DMS114 treated with DMSO at 0.1 percent for 48 hours (cell line): ENCODE measurements around the gene CSE1L.
"Not testable (repeated sequence)": the region's sequence is repeated elsewhere in the genome, so short reads cannot be mapped to it uniquely, and the experiment has no call there.

Experiments
- DNase-seq: peaks from one replicate; lab custom pipeline; 2025; ENCODE audit not compliant: unreplicated experiment; lab: John Stamatoyannopoulos, UW

Gene CSE1L

GRCh38 chr20:49074521-49074920 is 28.4 kb downstream of the CSE1L start:
- DNase-seq = no peak

- no peak for DNase-seq
Observed at GRCh38 chr20:49078310-49078709, 32.2 kb downstream of the CSE1L start.

GRCh38 chr20:49082295-49082694 is 36.2 kb downstream of the CSE1L start:
- DNase-seq = not testable (repeated sequence)

GRCh38 chr20:49091104-49091503 is 45.0 kb downstream of the CSE1L start:
- no peak for DNase-seq

DNA sequence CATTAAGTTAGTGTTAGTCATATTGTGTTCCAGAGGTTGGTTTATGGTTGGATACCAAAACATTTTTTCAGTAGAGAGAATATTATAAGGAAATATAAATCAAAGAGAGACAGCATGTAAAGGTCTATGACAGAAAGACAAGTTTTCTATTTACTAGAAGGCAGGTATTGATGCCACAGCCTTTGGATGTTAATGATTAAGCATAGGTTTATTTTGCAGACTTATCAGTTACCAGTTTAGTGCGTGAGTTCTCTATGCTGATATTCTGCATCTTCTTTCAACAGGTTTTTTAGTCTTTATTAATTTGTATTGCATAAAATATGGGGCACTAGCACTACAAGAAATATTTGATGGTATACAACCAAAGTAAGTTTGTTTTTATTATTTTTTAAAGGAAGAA is 45.6 kb downstream of the CSE1L start:
- DNase-seq = no peak

GRCh38 chr20:49096203-49096730 is 50.2 kb downstream of the CSE1L start:
- no peak for DNase-seq

GRCh38 chr20:49097159-49097558 is 51.0 kb downstream of the CSE1L start:
- no peak for DNase-seq

DNA sequence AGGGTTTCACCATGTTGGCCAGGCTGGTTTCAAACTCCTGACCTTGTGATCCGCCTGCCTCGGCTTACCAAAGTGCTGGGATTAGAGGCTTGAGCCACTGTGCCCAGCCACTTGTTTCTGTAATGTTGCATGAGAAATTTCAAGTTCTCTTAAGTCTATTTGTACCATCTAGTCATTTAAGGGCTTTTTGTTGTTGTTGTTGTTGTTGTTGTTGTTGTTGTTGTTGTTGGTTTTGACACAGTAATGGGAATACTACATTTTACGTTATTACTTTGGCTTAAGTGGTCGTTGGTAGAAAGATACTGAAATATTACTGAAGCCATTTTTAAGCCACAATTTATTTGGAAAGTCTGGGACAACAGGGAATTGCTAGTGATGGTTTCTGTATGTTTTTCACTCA is 52.0 kb downstream of the CSE1L start:
- DNase-seq = no peak

GRCh38 chr20:49099011-49099410 is 52.9 kb downstream of the CSE1L start:
- DNase-seq = no peak

DNA sequence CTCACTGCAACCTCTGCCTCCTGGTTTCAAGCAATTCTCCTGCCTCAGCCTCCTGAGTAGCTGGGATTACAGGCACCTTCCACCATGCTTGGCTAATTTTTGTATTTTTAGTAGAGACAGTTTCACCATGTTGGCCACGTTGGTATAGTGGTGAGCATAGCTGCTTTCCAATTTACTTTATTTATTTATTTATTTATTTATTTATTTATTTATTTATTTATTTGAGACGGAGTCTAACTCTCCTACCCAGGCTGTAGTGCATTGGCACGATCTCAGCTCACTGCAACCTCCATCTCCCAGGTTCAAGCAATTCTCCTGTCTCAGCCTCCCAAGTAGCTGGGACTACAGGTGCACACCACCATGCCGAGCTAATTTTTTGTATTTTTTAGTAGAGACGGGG is 54.2 kb downstream of the CSE1L start:
- not testable (repeated sequence) for DNase-seq

GRCh38 chr20:49100972-49101371 is 54.9 kb downstream of the CSE1L start:
- DNase-seq = no peak

GRCh38 chr20:49103019-49103418 is 56.9 kb downstream of the CSE1L start:
- DNase-seq = no peak

DNA sequence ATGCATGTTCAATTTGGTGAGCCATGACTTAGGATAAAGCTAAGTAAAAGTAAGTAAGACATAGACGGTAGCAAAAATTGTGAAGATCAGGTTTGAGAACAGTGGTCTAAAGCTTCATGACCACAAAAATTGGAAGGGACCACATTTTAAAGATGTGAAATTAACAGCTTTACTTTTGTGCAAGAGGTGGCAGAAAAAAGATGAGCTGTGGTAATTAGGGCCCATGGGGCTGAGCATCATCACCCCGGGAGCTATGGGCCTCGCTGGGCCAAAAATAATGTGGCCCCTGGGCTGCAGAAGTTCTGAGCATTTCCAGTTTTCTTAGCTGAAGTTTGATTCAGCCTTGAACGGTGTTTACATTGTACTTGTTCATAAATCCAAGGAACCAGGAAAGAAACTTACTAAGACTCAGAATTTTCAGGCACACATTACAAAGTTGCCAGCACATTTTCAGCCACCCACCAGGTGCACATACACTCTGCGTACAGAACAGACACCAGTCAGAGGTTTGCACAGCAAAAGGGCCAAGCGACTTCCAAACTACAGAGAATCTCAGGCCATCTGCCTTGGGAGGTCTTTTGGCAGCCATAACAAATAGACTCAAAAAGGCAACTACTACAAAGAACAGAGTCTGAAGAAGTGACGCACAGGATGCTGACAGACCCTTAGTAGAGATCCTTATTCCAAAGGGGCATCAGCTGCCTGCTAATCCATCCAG is 57.7 kb downstream of the CSE1L start:
- no peak for DNase-seq

GRCh38 chr20:49104365-49104648 is 58.2 kb downstream of the CSE1L start:
- DNase-seq = no peak

DNA sequence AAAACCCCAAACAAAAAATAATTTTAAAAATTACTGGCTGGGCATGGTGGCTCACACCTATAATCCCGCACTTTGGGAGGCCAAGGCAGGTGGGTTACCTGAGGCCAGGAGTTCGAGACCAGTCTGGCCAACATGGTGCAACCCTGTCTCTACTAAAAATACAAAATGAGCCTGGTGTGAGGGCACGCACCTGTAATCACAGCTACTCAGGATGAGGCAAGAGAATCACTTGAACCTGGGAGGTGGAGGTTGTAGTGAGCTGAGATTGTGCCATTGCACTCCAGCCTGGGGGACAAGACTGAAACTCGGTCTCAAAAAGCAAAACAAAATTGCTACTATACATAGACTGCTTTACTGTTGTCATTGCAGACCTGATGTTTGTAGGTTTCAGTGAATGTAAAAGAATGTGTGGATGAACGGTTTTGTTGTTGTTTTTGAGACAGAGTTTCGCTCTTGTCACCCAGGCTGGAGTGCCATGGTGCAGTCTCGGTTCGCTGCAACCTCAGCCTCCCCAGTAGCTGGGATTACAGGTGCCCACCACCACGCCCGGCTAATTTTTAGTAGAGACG is 59.0 kb downstream of the CSE1L start:
- not testable (repeated sequence) for DNase-seq

DNA sequence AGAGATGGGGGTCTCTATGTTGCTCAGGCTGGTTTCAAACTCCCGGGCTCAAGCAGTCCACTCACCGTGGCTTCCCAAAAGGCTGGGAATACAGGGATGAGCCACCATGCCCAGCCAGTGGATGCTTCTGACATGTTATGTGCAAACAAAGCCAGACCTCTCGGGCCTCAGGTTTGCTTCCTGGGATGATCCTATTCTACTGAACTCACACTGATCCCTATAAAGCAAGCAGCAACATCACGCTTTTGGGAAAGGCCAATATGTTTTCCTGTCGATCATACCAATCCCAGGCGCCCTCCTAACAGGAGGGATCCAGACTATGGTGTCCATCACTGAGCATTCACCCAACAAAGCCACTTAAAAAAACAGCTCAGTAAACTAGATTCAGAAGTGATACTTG is 60.2 kb downstream of the CSE1L start:
- DNase-seq = no peak

DNA sequence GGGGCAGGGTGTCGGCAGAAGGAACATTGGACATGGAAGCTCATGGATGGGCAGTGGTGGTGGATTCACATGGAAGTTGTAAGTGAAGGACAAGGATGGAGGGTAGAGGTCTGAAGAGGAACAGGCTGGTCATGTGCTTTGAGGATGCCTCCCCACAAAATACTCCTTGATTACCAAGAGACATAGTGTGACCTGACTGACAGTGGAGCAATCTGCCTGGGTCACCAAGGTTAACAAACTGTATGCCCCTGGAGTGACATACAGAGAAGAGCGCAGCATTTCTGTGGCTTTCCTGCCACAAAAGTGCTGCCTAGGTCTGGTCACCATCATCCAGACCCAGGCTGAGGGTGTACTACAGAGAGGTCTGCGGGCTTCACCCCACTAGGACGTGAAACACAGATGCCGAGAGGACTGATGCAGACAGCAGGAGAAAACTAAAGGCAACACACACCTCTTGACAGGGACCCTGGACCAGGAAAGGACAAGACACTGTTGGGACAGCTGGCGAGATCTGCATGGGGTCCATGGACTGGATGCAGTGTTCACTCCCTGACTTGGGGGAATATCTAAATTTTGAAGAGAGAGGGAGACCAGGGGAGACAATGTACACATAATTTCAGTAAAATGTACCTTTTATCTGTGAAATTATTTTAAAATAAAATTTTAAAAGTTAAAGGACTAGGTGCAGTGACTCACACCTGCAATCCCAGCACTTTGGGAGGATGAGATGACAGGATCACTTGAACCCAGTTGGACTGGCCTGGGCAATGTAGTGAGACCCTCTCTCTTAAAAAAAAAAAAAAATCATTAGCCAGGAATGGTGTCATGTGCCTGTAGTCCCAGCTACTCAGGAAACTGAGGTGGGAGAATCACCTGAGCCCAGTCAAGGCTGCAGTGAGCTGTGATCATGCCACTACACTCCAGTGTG is 64.9 kb downstream of the CSE1L start:
- no peak for DNase-seq

- no peak for DNase-seq
Observed at GRCh38 chr20:49112596-49113274, 66.6 kb downstream of the CSE1L start.

DNA sequence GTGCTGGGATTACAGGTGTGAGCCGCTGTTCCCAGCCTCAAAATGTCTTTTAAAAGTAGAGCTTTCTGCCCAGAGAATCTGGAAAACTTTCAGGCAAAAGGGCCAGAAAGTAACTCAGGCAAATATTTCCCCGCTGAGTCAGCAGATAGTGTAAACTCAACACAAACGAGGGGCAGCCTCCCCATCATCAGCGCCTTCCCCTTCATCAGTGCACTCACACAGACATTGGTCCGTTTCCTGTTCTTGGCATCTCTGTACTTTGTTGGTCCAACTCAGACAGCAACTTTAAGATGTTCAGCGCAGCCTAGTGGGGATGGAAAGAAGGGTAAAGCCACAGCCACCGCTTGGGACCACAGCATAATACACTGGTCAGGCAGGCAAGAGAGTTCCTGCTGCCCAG is 69.5 kb downstream of the CSE1L start:
- no peak for DNase-seq

- no peak for DNase-seq
Observed at GRCh38 chr20:49118307-49118706, 72.2 kb downstream of the CSE1L start.

- DNase-seq = no peak
Observed at GRCh38 chr20:49119988-49120387, 73.9 kb downstream of the CSE1L start.
